GM12878 (cell line): ENCODE measurements around the gene LRRC8D. TPM values are rescaled to one million over a fixed set of nuclear protein-coding genes. Genes with fewer than 3 reads are reported as not detected.

Source experiments
- ATAC-seq: fragments of 200-7000 bp; cut with Tn5 transposase; 3 replicates; pipeline ENCODE4 v1.9.1; 2020; ENCODE audit warnings: mild to moderate bottlenecking, moderate library complexity
- BruUV-seq: library from RNA; stranded (reverse); fragments of 400-500 nt; replicated peaks from 2 replicates; lab custom pipeline; 2021; lab: Mats Ljungman, UMichigan
- CTCF ChIA-PET: fragments of 300-600 bp; sonication (Branson Sonifier 250); formaldehyde crosslinking; extraction: SDS; loops from one replicate; lab custom pipeline; 2021; ENCODE audit warnings: inconsistent platforms; lab: Yijun Ruan, JAX
- POLR2A ChIA-PET: fragments of 350-600 bp; formaldehyde crosslinking; extraction: SDS; loops from one replicate; lab custom pipeline; 2021; ENCODE audit warnings: inconsistent platforms; lab: Charles Lee
- RAD21 ChIA-PET: fragments of 300-600 bp; sonication (Branson Sonifier 250); formaldehyde crosslinking; loops from one replicate; lab custom pipeline; 2023; ENCODE audit warnings: antibody characterized with exemption; ENCODE audit not compliant: unreplicated experiment; lab: Charles Lee
- SMC1A ChIA-PET: fragments of 300-600 bp; sonication (Branson Sonifier 250); formaldehyde crosslinking; loops from one replicate; lab custom pipeline; 2023; ENCODE audit not compliant: unreplicated experiment, uncharacterized antibody; lab: Charles Lee
- DNase-seq: peaks from one replicate; pipeline ENCODE4 v3.0.0-alpha.2; 2011; ENCODE audit warnings: low read depth, low spot score
- FAIRE-seq: peaks from 3 replicates; lab custom pipeline; 2011; peaks lifted over from hg19 to GRCh38; lab: Jason Lieb, UNC
- H2AFZ ChIP-seq: 2 replicates; pipeline ENCODE4 v1.6.0; 2011; ENCODE audit warnings: low read depth, low read length, control low read depth; ENCODE audit not compliant: control insufficient read depth
- H3K27ac ChIP-seq: 2 replicates; pipeline ENCODE4 v1.5.1; 2011; ENCODE audit warnings: control low read depth; ENCODE audit not compliant: control insufficient read depth, insufficient read depth
- H3K27me3 ChIP-seq, 2 experiments: replicated peaks in 1 of 2; 2 replicates each; pipeline versions ENCODE4 v1.6.0 to v1.6.1; 2011; ENCODE audit warnings: low read length in 1 of 2; ENCODE audit not compliant: control insufficient read depth in 2 of 2, insufficient read depth in 2 of 2
- H3K36me3 ChIP-seq, 2 experiments: 2 replicates each; pipeline ENCODE4 v1.5.1; 2011; ENCODE audit warnings: low read length in 1 of 2; ENCODE audit not compliant: control insufficient read depth in 2 of 2, insufficient read depth in 2 of 2
- H3K4me1 ChIP-seq: 2 replicates; pipeline ENCODE4 v1.6.1; 2011; ENCODE audit warnings: mild to moderate bottlenecking, low read length, moderate library complexity, mixed read lengths; ENCODE audit not compliant: control insufficient read depth, insufficient read depth
- H3K4me2 ChIP-seq: 2 replicates; pipeline ENCODE4 v1.6.0; 2011; ENCODE audit warnings: control low read depth; ENCODE audit not compliant: control insufficient read depth, insufficient read depth
- H3K4me3 ChIP-seq: fragments of 200-600 bp; sonication (generic); 2 replicates; pipeline ENCODE4 v1.5.1; 2016
- H3K79me2 ChIP-seq: 2 replicates; pipeline ENCODE4 v1.6.0; 2011; ENCODE audit warnings: low read length; ENCODE audit not compliant: control insufficient read depth, insufficient read depth
- H3K9ac ChIP-seq: 2 replicates; pipeline ENCODE4 v1.8.0; 2011; ENCODE audit warnings: low read length, control low read depth, mixed read lengths; ENCODE audit not compliant: control insufficient read depth, insufficient read depth
- H3K9me3 ChIP-seq: replicated peaks from 3 replicates; pipeline ENCODE4 v1.5.1; 2011; ENCODE audit warnings: mild to moderate bottlenecking, low read length; ENCODE audit not compliant: control insufficient read depth, insufficient read depth
- H4K20me1 ChIP-seq: 2 replicates; pipeline ENCODE4 v1.6.0; 2011; ENCODE audit not compliant: control insufficient read depth, insufficient read depth
- CHD2 ChIP-seq: IDR thresholded peaks from 2 replicates; pipeline ENCODE4 v1.6.1; 2011; ENCODE audit warnings: low read depth, low read length, improper control_type of control experiment, borderline replicate concordance
- E2F4 ChIP-seq: IDR thresholded peaks from 2 replicates; pipeline ENCODE4 v1.6.1; 2012; ENCODE audit warnings: low read depth, low read length, improper control_type of control experiment
- FOS ChIP-seq: IDR thresholded peaks from 3 replicates; pipeline ENCODE4 v1.6.1; 2011; ENCODE audit warnings: borderline replicate concordance; ENCODE audit not compliant: insufficient read length; ENCODE audit errors: extremely low read depth
- HDAC6 ChIP-seq: fragments of 200-600 bp; sonication (generic); IDR thresholded peaks from one replicate; pipeline ENCODE4 v1.8.0; 2017; ENCODE audit warnings: antibody characterized with exemption; ENCODE audit not compliant: unreplicated experiment
- NFIC ChIP-seq: IDR thresholded peaks from 2 replicates; pipeline ENCODE4 v1.6.1; 2012; ENCODE audit warnings: low read depth, mild to moderate bottlenecking, inconsistent platforms, low read length, moderate library complexity
- NRF1 ChIP-seq: conservative IDR thresholded peaks from 2 replicates; pipeline ENCODE4 v1.6.1; 2011; ENCODE audit warnings: mild to moderate bottlenecking, low read depth, low read length, improper control_type of control experiment
- SMAD1 ChIP-seq: fragments of 450-650 bp; IDR thresholded peaks from 2 replicates; pipeline ENCODE4 v1.6.1; 2018; ENCODE audit warnings: mild to moderate bottlenecking, low read depth; ENCODE audit not compliant: partially characterized antibody
- YBX1 ChIP-seq: fragments of 450-650 bp; IDR thresholded peaks from 2 replicates; pipeline ENCODE4 v1.6.1; 2016; ENCODE audit warnings: antibody characterized with exemption
- WGBS: methylation state at CpG from one replicate; pipeline ENCODE4 v1.1.6; 2016; ENCODE audit warnings: low lambda C conversion rate; ENCODE audit not compliant: insufficient replicate concordance, insufficient coverage; ENCODE audit errors: missing lambda C conversion rate; 5-methylcytosine and 5-hydroxymethylcytosine counted together
- in situ Hi-C: fragments of 300-500 bp; cut with MboI; formaldehyde crosslinking; loops from 9 replicates; pipeline ENCODE4 v1.14.3; 2018; ENCODE audit warnings: mixed read lengths
- intact Hi-C: fragments of 100-400 bp; cut with micrococcal nuclease; formaldehyde crosslinking; loops from one replicate; pipeline ENCODE4 v1.14.2; 2022; ENCODE audit not compliant: unreplicated experiment
- polyA plus RNA-seq, 11 experiments: library from polyadenylated mRNA; depleted of rRNA in 4 of 11; unstranded in 6 of 11; stranded (reverse) in 5 of 11; fragments of >200 nt; fragmentation: Nextera tagmentation in 4 of 11; fragmentation: Illumina TruSeq in 1 of 11; extraction: Ambion mirVana in 4 of 11; extraction: Trizol in 1 of 11; gene quantifications; 1 replicate in 1 of 11; 2 replicates in 10 of 11; pipeline versions ENCODE4 v1.2.1 to v1.2.3, GENCODE V29; 2011 to 2016; ENCODE audit warnings: inconsistent platforms in 2 of 11, missing spikeins in 2 of 11, low read depth in 1 of 11
- total RNA-seq, 4 experiments: library from RNA; depleted of rRNA in 3 of 4; stranded (reverse); fragments of >200 nt in 3 of 4; fragmentation: Illumina TruSeq in 1 of 4; extraction: Trizol in 1 of 4; gene quantifications; 2 replicates each; pipeline versions ENCODE4 v1.2.1 to v1.2.3, GENCODE V29; 2013 to 2021

The LRRC8D gene
- total and polyA plus RNA-seq, 10 of the 15 experiments (the other 5 are each of a cell fraction or from before 2014, with no cell fraction given): 5.6 to 44.1 (median 26.8) TPM

- Histone ChIP-seq H3K36me3 (peaks cover 3 to 13% of the 10 kb centered on the region in 2 experiments; a peak in 3 of 4 replicates), H3K27me3 (no peaks in the 10 kb centered on the region), H3K27ac (no peak overlapping the region), H3K4me3 (no peak overlapping the region), H3K9ac (no peak overlapping the region), H3K4me2 (no peak overlapping the region), H2AFZ (no peak overlapping the region), H4K20me1 (no peaks in the 10 kb centered on the region)
- DNase-seq: no peak
- intact Hi-C loops: no loop called here
- POLR2A ChIA-PET: interaction anchor here (0.5 to 1.1 kb wide), 2 partner anchors 11 to 12 kb away, joined by 3 read pairs; no protein-coding TSS in a partner anchor
- no TSS peak for BruUV-seq
- no peak for ATAC-seq
- CTCF ChIA-PET: interaction anchor here (1.3 to 1.6 kb wide), 2 partner anchors 8 to 10 kb away, joined by 3 to 6 read pairs; no protein-coding TSS in a partner anchor
- SMC1A ChIA-PET: interaction anchor here (0.6 to 1.4 kb wide), 5 partner anchors 9 to 94 kb away, joined by 3 to 4 read pairs (median 3); no protein-coding TSS in a partner anchor
- FAIRE-seq: no peak
- TF ChIP-seq NFIC (no peak), E2F4 (no peak), CHD2 (no peak), YBX1 (no peak), NRF1 (no peak), SMAD1 (no peak), HDAC6 (no peak), FOS (no peak)
- TF ChIP-seq, all 136 proteins: peak for 0
- RAD21 ChIA-PET: interaction anchor here (0.5 kb wide), 1 partner anchor 43 kb away, joined by 3 read pairs; no protein-coding TSS in a partner anchor
- H3K4me1 ChIP-seq: 0 out of 2 replicates have a peak, but pooled peaks cover 4% of the 10 kb centered on the region
- 80% methylated on average over 4 of the region's 4 CpGs for WGBS
- no peaks in the 10 kb centered on the region for H3K79me2 ChIP-seq
- no peaks in the 10 kb centered on the region for H3K9me3 ChIP-seq
- in situ Hi-C loops: no loop called here
These were observed 114.4 kb downstream of the LRRC8D start for GRCh38 chr1:89935235-89935634.
